ENCODE measurements around the gene ZNF628.

Gene ZNF628

GRCh38 chr19:55530996-55531395 lies 54.6 kb downstream of the ZNF628 start:
- DNase-seq: no peak
